ENCODE measurements around the gene NTN1. TPM values are rescaled to one million over a fixed set of nuclear protein-coding genes. Genes with fewer than 3 reads are reported as not detected.

NTN1 gene
- total RNA-seq, 2 experiments from 2014 or later: not detected

GRCh38 chr17:9273428-9274391 lies 252.4 kb downstream of the NTN1 start:
- no peak overlapping the region for H3K4me2 ChIP-seq (ENCODE audit: low read length)
- no peaks in the 10 kb centered on the region for H3K36me3 ChIP-seq (ENCODE audit: insufficient read depth, low read length)
- H3K27ac ChIP-seq (ENCODE audit: low read depth, low read length, poor library complexity, severe bottlenecking): no peak overlapping the region
- BruUV-seq (replicated peaks): no TSS peak
- no peak for DNase-seq (ENCODE audit: low spot score)
- CTCF ChIA-PET (ENCODE audit: unreplicated experiment): no interaction called here
- no peaks in the 10 kb centered on the region for H3K4me1 ChIP-seq (ENCODE audit: insufficient read depth, low read length, poor library complexity, severe bottlenecking)
- H3K9me2 ChIP-seq (ENCODE audit: insufficient read depth, low read length): no peaks in the 10 kb centered on the region
- no peaks in the 10 kb centered on the region for H3K9me3 ChIP-seq (ENCODE audit: low read length)
- TF ChIP-seq EZH2phosphoT487 (IDR thresholded peaks at IDR 0.05; ENCODE audit: borderline replicate concordance, low read depth, low read length) (no peak), CTCF (conservative IDR thresholded peaks at IDR 0.05; ENCODE audit: low read length) (no peak)
- H4K20me1 ChIP-seq (ENCODE audit: insufficient read depth, low read length): no peaks in the 10 kb centered on the region
- H2AFZ ChIP-seq (ENCODE audit: low read length): no peak overlapping the region
- H3K4me3 ChIP-seq (ENCODE audit: low read depth, low read length, poor library complexity, severe bottlenecking): no peak overlapping the region
- intact Hi-C loops (cut with micrococcal nuclease; ENCODE audit: unreplicated experiment): no loop called here
- H3K79me2 ChIP-seq (ENCODE audit: insufficient read depth, low read depth, low read length): no peaks in the 10 kb centered on the region
- POLR2A ChIA-PET: no interaction called here

- intact Hi-C loops (cut with micrococcal nuclease; ENCODE audit: unreplicated experiment): no loop called here
- DNase-seq (ENCODE audit: low spot score): no peak
- H3K9me2 ChIP-seq (ENCODE audit: insufficient read depth, low read length): no peaks in the 10 kb centered on the region
- no peak overlapping the region for H3K27ac ChIP-seq (ENCODE audit: low read depth, low read length, poor library complexity, severe bottlenecking)
- H3K79me2 ChIP-seq (ENCODE audit: insufficient read depth, low read depth, low read length): no peaks in the 10 kb centered on the region
- H3K4me1 ChIP-seq (ENCODE audit: insufficient read depth, low read length, poor library complexity, severe bottlenecking): no peaks in the 10 kb centered on the region
- no TSS peak for BruUV-seq (replicated peaks)
- no peak overlapping the region for H3K4me2 ChIP-seq (ENCODE audit: low read length)
- H3K4me3 ChIP-seq (ENCODE audit: low read depth, low read length, poor library complexity, severe bottlenecking): no peak overlapping the region
- no peaks in the 10 kb centered on the region for H3K36me3 ChIP-seq (ENCODE audit: insufficient read depth, low read length)
- no peaks in the 10 kb centered on the region for H3K9me3 ChIP-seq (ENCODE audit: low read length)
- TF ChIP-seq CTCF (conservative IDR thresholded peaks at IDR 0.05; ENCODE audit: low read length) (no peak), EZH2phosphoT487 (IDR thresholded peaks at IDR 0.05; ENCODE audit: borderline replicate concordance, low read depth, low read length) (no peak)
- CTCF ChIA-PET (ENCODE audit: unreplicated experiment): no interaction called here
- H4K20me1 ChIP-seq (ENCODE audit: insufficient read depth, low read length): no peaks in the 10 kb centered on the region
- H2AFZ ChIP-seq (ENCODE audit: low read length): no peak overlapping the region
- POLR2A ChIA-PET: no interaction called here
Observed at GRCh38 chr17:9274973-9275372, 253.7 kb downstream of the NTN1 start.

- H3K9me2 ChIP-seq (ENCODE audit: insufficient read depth, low read length): no peaks in the 10 kb centered on the region
- intact Hi-C loops (cut with micrococcal nuclease; ENCODE audit: unreplicated experiment): no loop called here
Observed at GRCh38 chr17:9279893-9280292, 258.6 kb downstream of the NTN1 start.

More at GRCh38 chr17:9279893-9280292, 258.6 kb downstream of the NTN1 start:
- Histone ChIP-seq H3K4me3 (ENCODE audit: low read depth, low read length, poor library complexity, severe bottlenecking) (no peak overlapping the region), H4K20me1 (ENCODE audit: insufficient read depth, low read length) (no peaks in the 10 kb centered on the region), H2AFZ (ENCODE audit: low read length) (no peak overlapping the region), H3K4me1 (ENCODE audit: insufficient read depth, low read length, poor library complexity, severe bottlenecking) (no peaks in the 10 kb centered on the region), H3K36me3 (ENCODE audit: insufficient read depth, low read length) (no peaks in the 10 kb centered on the region), H3K79me2 (ENCODE audit: insufficient read depth, low read depth, low read length) (no peaks in the 10 kb centered on the region), H3K27ac (ENCODE audit: low read depth, low read length, poor library complexity, severe bottlenecking) (no peak overlapping the region), H3K4me2 (ENCODE audit: low read length) (no peak overlapping the region), H3K9me3 (ENCODE audit: low read length) (no peaks in the 10 kb centered on the region)
- no TSS peak for BruUV-seq (replicated peaks)
- no peak for DNase-seq (ENCODE audit: low spot score)
- ChIA-PET CTCF (ENCODE audit: unreplicated experiment) (no interaction called here), POLR2A (interaction anchor here (0.6 kb wide), 1 partner anchor 14 kb away, joined by 3 read pairs; no protein-coding TSS in a partner anchor)
- no peak for TF ChIP-seq EZH2phosphoT487 (IDR thresholded peaks at IDR 0.05; ENCODE audit: borderline replicate concordance, low read depth, low read length)
- TF ChIP-seq CTCF (conservative IDR thresholded peaks at IDR 0.05; ENCODE audit: low read length): no peak

Measured in OCI-LY7 (cell line).